Trophoblast cell (in vitro differentiated cells and primary cell): ENCODE results near the gene LIPA. TPM values are rescaled to one million over a fixed set of nuclear protein-coding genes. Genes with fewer than 3 reads are reported as not detected.
A peak's percentile ranks its signal among the peaks of the same experiment; 100 is the strongest.

Experiments
- DNase-seq, 2 donors: peaks; one replicate each; pipeline ENCODE4 v3.0.0-alpha.2; 2016
- H2AFZ ChIP-seq: 2 replicates; pipeline ENCODE4 v1.6.1; 2013; ENCODE audit warnings: low read length, moderate library complexity, mild to moderate bottlenecking; ENCODE audit not compliant: insufficient read depth, poor library complexity
- H2AK5ac ChIP-seq: 2 replicates; pipeline ENCODE4 v1.6.1; 2013; ENCODE audit warnings: mild to moderate bottlenecking, low read length
- H2BK120ac ChIP-seq: 2 replicates; pipeline ENCODE4 v1.6.1; 2013; ENCODE audit warnings: low read length, mild to moderate bottlenecking, moderate library complexity; ENCODE audit not compliant: insufficient read depth, poor library complexity
- H2BK12ac ChIP-seq: 2 replicates; pipeline ENCODE4 v1.6.1; 2013; ENCODE audit warnings: mild to moderate bottlenecking, low read length, moderate library complexity
- H2BK5ac ChIP-seq: 2 replicates; pipeline ENCODE4 v1.6.1; 2013; ENCODE audit warnings: low read length, low read depth, moderate library complexity, mild to moderate bottlenecking; ENCODE audit not compliant: poor library complexity
- H3K14ac ChIP-seq: 2 replicates; pipeline ENCODE4 v1.6.1; 2013; ENCODE audit warnings: mild to moderate bottlenecking, low read length
- H3K18ac ChIP-seq: 2 replicates; pipeline ENCODE4 v1.6.1; 2013; ENCODE audit warnings: mild to moderate bottlenecking, low read length
- H3K23ac ChIP-seq: 2 replicates; pipeline ENCODE4 v1.6.1; 2013; ENCODE audit warnings: low read length
- H3K27ac ChIP-seq: 2 replicates; pipeline ENCODE4 v1.5.1; 2013; ENCODE audit warnings: low read depth, mild to moderate bottlenecking, inconsistent platforms, low read length, moderate library complexity
- H3K27me3 ChIP-seq: 2 replicates; pipeline ENCODE4 v1.6.1; 2013; ENCODE audit warnings: inconsistent platforms, mild to moderate bottlenecking, low read length, moderate library complexity; ENCODE audit not compliant: insufficient read depth
- H3K36me3 ChIP-seq, 2 experiments: 1 replicate in 1 of 2; 2 replicates in 1 of 2; pipeline ENCODE4 v1.6.1; 2013; ENCODE audit warnings: low read length in 2 of 2, mild to moderate bottlenecking in 2 of 2, moderate library complexity in 1 of 2; ENCODE audit not compliant: insufficient read depth in 2 of 2, control insufficient read depth in 1 of 2
- H3K4ac ChIP-seq: 2 replicates; pipeline ENCODE4 v1.6.1; 2013; ENCODE audit warnings: low read depth, mild to moderate bottlenecking, low read length, moderate library complexity
- H3K4me1 ChIP-seq, 2 experiments: 1 replicate in 1 of 2; 2 replicates in 1 of 2; pipeline ENCODE4 v1.6.1; 2013; ENCODE audit warnings: low read length in 2 of 2, mild to moderate bottlenecking in 2 of 2, moderate library complexity in 1 of 2; ENCODE audit not compliant: insufficient read depth in 2 of 2, control insufficient read depth in 1 of 2
- H3K4me2 ChIP-seq: 2 replicates; pipeline ENCODE4 v1.6.1; 2013; ENCODE audit warnings: inconsistent platforms, mild to moderate bottlenecking, low read length, moderate library complexity
- H3K4me3 ChIP-seq: 2 replicates; pipeline ENCODE4 v1.5.1; 2013; ENCODE audit warnings: mild to moderate bottlenecking, low read depth, low read length, inconsistent platforms
- H3K79me1 ChIP-seq: one replicate; pipeline ENCODE4 v1.6.1; 2013; ENCODE audit warnings: low read length
- H3K79me2 ChIP-seq: 2 replicates; pipeline ENCODE4 v1.6.1; 2013; ENCODE audit warnings: low read length, mild to moderate bottlenecking; ENCODE audit not compliant: control insufficient read depth, insufficient read depth, poor library complexity
- H3K9ac ChIP-seq: 2 replicates; pipeline ENCODE4 v1.6.1; 2013; ENCODE audit warnings: mild to moderate bottlenecking, low read length
- H3K9me3 ChIP-seq: 2 replicates; pipeline ENCODE4 v1.6.1; 2013; ENCODE audit warnings: low read depth, mild to moderate bottlenecking, control low read depth, inconsistent platforms, low read length; ENCODE audit not compliant: insufficient read depth
- H4K12ac ChIP-seq: 2 replicates; pipeline ENCODE4 v1.6.1; 2013; ENCODE audit warnings: low read depth, mild to moderate bottlenecking, low read length, moderate library complexity
- H4K8ac ChIP-seq: 2 replicates; pipeline ENCODE4 v1.6.1; 2013; ENCODE audit warnings: low read depth, mild to moderate bottlenecking, low read length, moderate library complexity
- H4K91ac ChIP-seq: one replicate; pipeline ENCODE4 v1.6.1; 2013; ENCODE audit warnings: low read depth, mild to moderate bottlenecking, low read length, moderate library complexity
- WGBS: extraction: QIAGEN DNeasy Blood & Tissue Kit; methylation state at CpG from one replicate; pipeline ENCODE4 v1.1.7; 2013; ENCODE audit warnings: missing lambda C conversion rate; ENCODE audit not compliant: insufficient read length, insufficient coverage; ENCODE audit errors: extremely low coverage; 5-methylcytosine and 5-hydroxymethylcytosine counted together
- polyA plus RNA-seq: library from polyadenylated mRNA; stranded (reverse); fragments of 200-250 nt; gene quantifications from 2 replicates; pipeline ENCODE4 v1.2.3, GENCODE V29; 2013

LIPA gene
- 27.3 and 27.4 TPM in 2 replicates for polyA plus RNA-seq

DNA sequence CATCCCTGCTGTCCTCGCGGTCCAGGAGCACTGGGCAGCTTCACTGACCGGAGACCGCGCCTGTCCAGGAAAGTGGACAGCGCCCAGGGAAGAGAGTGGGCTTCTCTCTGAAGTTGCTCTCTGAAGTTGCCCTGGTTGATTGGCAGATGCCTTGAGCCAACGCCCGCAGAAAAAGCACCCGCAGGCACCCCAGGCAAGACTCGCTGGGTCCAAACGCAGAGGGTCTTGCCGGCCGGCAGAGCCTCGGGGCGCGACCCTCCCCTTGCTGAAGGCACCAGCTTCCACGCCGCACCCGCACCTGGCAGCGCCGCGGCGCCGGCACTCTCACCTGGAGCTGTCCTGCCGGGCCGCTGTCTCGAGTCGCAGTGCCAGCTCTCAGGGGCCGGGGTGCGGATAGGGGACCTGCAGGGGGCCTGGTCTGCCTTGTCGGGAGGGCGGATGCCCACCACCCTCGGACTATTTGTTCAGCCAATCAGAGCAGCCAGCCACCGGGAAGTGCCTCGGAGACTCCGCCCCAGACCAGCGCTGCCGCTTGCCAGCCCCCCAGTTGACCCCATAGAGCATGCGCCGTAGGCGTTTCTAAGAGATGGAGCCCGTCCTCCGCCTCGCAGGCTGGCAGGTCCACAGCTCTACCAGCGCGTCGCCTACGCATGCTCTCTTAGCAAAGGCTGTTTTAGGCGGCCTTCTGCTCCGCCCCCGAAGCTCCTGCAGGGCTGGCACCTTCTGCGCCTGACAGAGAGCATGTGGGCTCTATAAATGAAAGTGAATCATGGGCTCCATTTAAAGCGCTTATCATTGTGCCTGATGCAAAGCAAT, at the start of gene LIPA:
Gene LIPA (minus strand): TSS at position 367 of the 816 bp plus-strand sequence. CDS start 4,127 bp downstream, outside the sequence.
- H3K18ac ChIP-seq, result peak within 1 kb of the TSS; percentile 74
- H3K4me3 ChIP-seq, result peak within 1 kb of the TSS; percentile 94
- no peaks in the 10 kb centered on the region for H3K36me3 ChIP-seq
- WGBS, result no CpG with 5 or more reads among the region's 53 CpGs
- no peak within 1 kb of the TSS for H2AK5ac ChIP-seq
- peak within 1 kb of the TSS; percentile 40 for H4K12ac ChIP-seq
- H3K4ac ChIP-seq, result peak within 1 kb of the TSS; percentile 33
- H2BK5ac ChIP-seq, result no peak within 1 kb of the TSS
- peak within 1 kb of the TSS; percentile 64 for H4K91ac ChIP-seq
- peak within 1 kb of the TSS; percentile 65 for H3K14ac ChIP-seq
- DNase-seq, result peak; percentile 92 to 95
- peaks cover 5% of the 10 kb centered on the region for H3K79me1 ChIP-seq
- no peak within 1 kb of the TSS for H2BK12ac ChIP-seq
- peaks cover 4% of the 10 kb centered on the region in 2 experiments for H3K4me1 ChIP-seq
- no peaks in the 10 kb centered on the region for H3K27me3 ChIP-seq
- H2AFZ ChIP-seq, result peak within 1 kb of the TSS; percentile 85
- peak within 1 kb of the TSS; percentile 36 for H3K9ac ChIP-seq
- H3K79me2 ChIP-seq, result no peaks in the 10 kb centered on the region
- H4K8ac ChIP-seq, result peak within 1 kb of the TSS; percentile 81
- peak within 1 kb of the TSS; percentile 96 for H3K4me2 ChIP-seq
- H3K23ac ChIP-seq, result no peak within 1 kb of the TSS
- peaks cover 5% of the 10 kb centered on the region for H3K9me3 ChIP-seq
- H3K27ac ChIP-seq, result no peak within 1 kb of the TSS
- H2BK120ac ChIP-seq, result peak within 1 kb of the TSS; percentile 64

DNA sequence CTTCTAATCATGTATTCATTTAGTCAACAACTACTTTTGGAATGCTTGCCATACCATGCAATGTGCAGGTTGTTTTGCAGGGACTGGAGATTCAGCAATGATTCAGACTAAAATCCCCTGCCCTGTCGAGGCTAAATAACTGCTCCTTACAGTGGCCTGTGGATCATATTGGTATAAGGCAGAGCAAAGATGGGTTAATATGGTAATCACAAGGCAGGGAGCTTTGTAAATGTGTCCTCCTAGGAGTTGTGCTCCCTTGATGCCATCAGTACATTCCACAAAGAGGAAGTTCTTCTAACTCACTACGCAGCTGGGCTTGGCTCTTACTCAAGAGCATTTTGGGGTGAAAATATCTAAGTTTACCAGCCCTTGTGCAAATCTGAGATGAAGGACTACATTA, 49.7 kb upstream of the LIPA start:
- Histone ChIP-seq H4K8ac (no peak overlapping the region), H4K91ac (no peak overlapping the region), H3K4ac (no peak overlapping the region), H3K4me1 (no peaks in the 10 kb centered on the region), H3K18ac (no peak overlapping the region), H3K14ac (no peak overlapping the region), H2BK12ac (no peak overlapping the region), H3K27ac (no peak overlapping the region), H4K12ac (no peak overlapping the region), H3K79me2 (no peaks in the 10 kb centered on the region), H3K4me2 (no peak overlapping the region), H2BK5ac (no peak overlapping the region), H3K27me3 (no peaks in the 10 kb centered on the region), H3K9me3 (no peaks in the 10 kb centered on the region), H2AFZ (no peak overlapping the region), H3K36me3 (no peaks in the 10 kb centered on the region), H2BK120ac (no peak overlapping the region), H3K23ac (no peak overlapping the region), H3K79me1 (no peaks in the 10 kb centered on the region), H3K9ac (no peak overlapping the region), H2AK5ac (no peak overlapping the region), H3K4me3 (no peak overlapping the region)
- DNase-seq, result peak; percentile 22 to 65
- no CpG with 5 or more reads among the region's 2 CpGs for WGBS

DNA sequence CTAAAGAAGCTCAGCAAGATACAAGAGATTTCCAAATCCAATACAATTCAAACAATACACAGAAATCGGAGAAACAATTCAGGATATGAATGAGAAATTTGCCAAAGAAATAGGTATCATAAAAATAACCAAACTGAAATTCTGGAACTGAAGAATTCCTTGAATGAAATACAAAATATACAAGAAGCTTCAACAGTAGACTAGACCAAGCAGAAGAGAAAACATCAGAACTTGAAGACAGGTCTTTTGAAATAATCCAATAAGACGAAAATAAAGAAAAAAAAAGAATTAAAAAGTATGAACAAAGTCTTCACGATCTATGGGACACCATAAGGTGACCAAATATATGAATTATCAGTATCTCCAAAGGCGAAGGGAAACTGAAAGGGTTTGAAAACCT, 47.5 kb upstream of the LIPA start:
- Histone ChIP-seq H3K36me3 (no peaks in the 10 kb centered on the region), H3K23ac (no peak overlapping the region), H4K8ac (no peak overlapping the region), H3K4me1 (no peaks in the 10 kb centered on the region), H3K18ac (no peak overlapping the region), H3K9ac (no peak overlapping the region), H3K14ac (no peak overlapping the region), H3K27ac (no peak overlapping the region), H4K91ac (no peak overlapping the region), H2BK12ac (no peak overlapping the region), H3K79me2 (no peaks in the 10 kb centered on the region), H3K4me3 (no peak overlapping the region), H2BK5ac (no peak overlapping the region), H3K4me2 (no peak overlapping the region), H2AK5ac (no peak overlapping the region), H2AFZ (no peak overlapping the region), H2BK120ac (no peak overlapping the region), H3K27me3 (no peaks in the 10 kb centered on the region), H3K79me1 (no peaks in the 10 kb centered on the region), H3K9me3 (no peaks in the 10 kb centered on the region), H3K4ac (no peak overlapping the region), H4K12ac (no peak overlapping the region)
- no CpG with 5 or more reads among the region's 4 CpGs for WGBS
- no peak for DNase-seq

DNA sequence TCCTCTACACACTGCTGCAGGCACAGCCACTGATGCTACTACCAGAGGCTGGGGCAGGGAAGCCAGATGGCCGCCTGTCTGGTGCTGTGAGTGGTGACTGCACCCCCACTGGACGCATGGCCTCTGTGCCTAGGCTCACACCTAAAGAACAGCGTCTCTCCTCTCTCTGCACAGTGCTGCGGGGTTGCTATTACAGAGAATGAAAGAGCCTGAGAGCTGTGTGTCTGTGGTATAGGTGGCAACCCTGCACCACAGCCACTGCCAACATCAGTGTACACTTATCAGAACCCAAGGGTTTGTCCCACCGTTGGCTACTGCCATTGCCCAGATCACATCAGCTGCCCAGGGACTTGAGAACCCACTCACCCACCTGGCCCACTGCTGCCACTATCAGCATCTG, 46.2 kb upstream of the LIPA start:
- H3K4ac ChIP-seq, result no peak overlapping the region
- H4K91ac ChIP-seq, result no peak overlapping the region
- DNase-seq, result no peak
- no peak overlapping the region for H2BK120ac ChIP-seq
- H2AK5ac ChIP-seq, result no peak overlapping the region
- no peaks in the 10 kb centered on the region for H3K36me3 ChIP-seq
- H3K4me2 ChIP-seq, result no peak overlapping the region
- no peak overlapping the region for H4K12ac ChIP-seq
- no peak overlapping the region for H2BK5ac ChIP-seq
- no peak overlapping the region for H3K18ac ChIP-seq
- H3K9me3 ChIP-seq, result no peaks in the 10 kb centered on the region
- H3K4me1 ChIP-seq, result no peaks in the 10 kb centered on the region
- H3K79me1 ChIP-seq, result no peaks in the 10 kb centered on the region
- H3K4me3 ChIP-seq, result no peak overlapping the region
- H3K79me2 ChIP-seq, result no peaks in the 10 kb centered on the region
- no peak overlapping the region for H3K27ac ChIP-seq
- no peak overlapping the region for H3K14ac ChIP-seq
- no peaks in the 10 kb centered on the region for H3K27me3 ChIP-seq
- no CpG with 5 or more reads among the region's 5 CpGs for WGBS
- H2AFZ ChIP-seq, result no peak overlapping the region
- H4K8ac ChIP-seq, result no peak overlapping the region
- no peak overlapping the region for H3K23ac ChIP-seq
- H3K9ac ChIP-seq, result no peak overlapping the region
- H2BK12ac ChIP-seq, result no peak overlapping the region
